Ishikawa (cell line): ENCODE data around the gene ARHGEF10L.

Source experiments
- CEBPB ChIP-seq: IDR thresholded peaks from 2 replicates; pipeline ENCODE4 v1.6.1; 2012
- CREB1 ChIP-seq: IDR thresholded peaks from 2 replicates; pipeline ENCODE4 v1.6.1; 2012; ENCODE audit warnings: low read depth
- EGR1 ChIP-seq: IDR thresholded peaks from 2 replicates; pipeline ENCODE4 v1.6.1; 2012
- EP300 ChIP-seq: IDR thresholded peaks from 2 replicates; pipeline ENCODE4 v1.6.1; 2012; ENCODE audit warnings: borderline replicate concordance
- FOXM1 ChIP-seq: IDR thresholded peaks from 2 replicates; pipeline ENCODE4 v1.6.1; 2012; ENCODE audit warnings: low read depth, borderline replicate concordance
- NFIC ChIP-seq: IDR thresholded peaks from 2 replicates; pipeline ENCODE4 v1.6.1; 2012
- RAD21 ChIP-seq: IDR thresholded peaks from 2 replicates; pipeline ENCODE4 v1.6.1; 2012; ENCODE audit warnings: low read depth
- TAF1 ChIP-seq: IDR thresholded peaks from 2 replicates; pipeline ENCODE4 v1.6.1; 2012; ENCODE audit warnings: low read depth, mild to moderate bottlenecking
- TCF12 ChIP-seq: IDR thresholded peaks from 2 replicates; pipeline ENCODE4 v1.6.1; 2012; ENCODE audit warnings: low read depth
- TEAD4 ChIP-seq: IDR thresholded peaks from 2 replicates; pipeline ENCODE4 v1.6.1; 2012
- YY1 ChIP-seq: IDR thresholded peaks from 2 replicates; pipeline ENCODE4 v1.6.1; 2012; ENCODE audit warnings: low read depth
- ZBTB7A ChIP-seq: IDR thresholded peaks from 2 replicates; pipeline ENCODE4 v1.6.1; 2012; ENCODE audit warnings: low read depth
- TF ChIP-seq, protein P1 (sequence below): IDR thresholded peaks from 2 replicates; pipeline ENCODE4 v1.6.1; 2012
- TF ChIP-seq, protein P2 (sequence below): IDR thresholded peaks from 2 replicates; pipeline ENCODE4 v1.6.1; 2012
- TF ChIP-seq, protein P3 (sequence below): IDR thresholded peaks from 2 replicates; pipeline ENCODE4 v1.6.1; 2012; ENCODE audit warnings: low read depth, mild to moderate bottlenecking

ARHGEF10L gene

DNA sequence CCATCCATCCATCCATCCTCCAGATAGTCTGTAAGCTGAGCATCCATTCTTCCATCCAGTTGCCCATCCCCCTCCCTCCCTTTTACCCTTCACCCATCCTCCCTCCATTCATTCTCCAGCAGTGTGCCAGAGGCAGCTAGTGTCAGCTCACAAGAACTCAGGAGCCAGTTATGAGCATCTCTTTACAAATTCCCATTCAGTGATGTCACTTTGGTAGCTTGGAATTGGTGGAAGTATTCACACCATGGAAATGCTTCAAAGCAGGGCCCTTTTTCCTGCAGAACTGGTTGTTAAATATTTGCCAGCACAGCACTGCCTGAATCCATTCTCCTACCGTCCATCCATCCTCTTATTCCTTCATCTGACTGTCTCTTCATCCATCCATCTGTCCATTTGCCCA is 72.5 kb downstream of the ARHGEF10L start:
- TF ChIP-seq, protein P1, sequence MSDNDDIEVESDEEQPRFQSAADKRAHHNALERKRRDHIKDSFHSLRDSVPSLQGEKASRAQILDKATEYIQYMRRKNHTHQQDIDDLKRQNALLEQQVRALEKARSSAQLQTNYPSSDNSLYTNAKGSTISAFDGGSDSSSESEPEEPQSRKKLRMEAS, result no peak
- TF ChIP-seq ZBTB7A (no peak), EP300 (no peak), TEAD4 (no peak), TCF12 (no peak), RAD21 (no peak), YY1 (no peak), CREB1 (no peak), EGR1 (no peak), NFIC (no peak), TAF1 (no peak), FOXM1 (no peak)
- TF ChIP-seq, protein P2, sequence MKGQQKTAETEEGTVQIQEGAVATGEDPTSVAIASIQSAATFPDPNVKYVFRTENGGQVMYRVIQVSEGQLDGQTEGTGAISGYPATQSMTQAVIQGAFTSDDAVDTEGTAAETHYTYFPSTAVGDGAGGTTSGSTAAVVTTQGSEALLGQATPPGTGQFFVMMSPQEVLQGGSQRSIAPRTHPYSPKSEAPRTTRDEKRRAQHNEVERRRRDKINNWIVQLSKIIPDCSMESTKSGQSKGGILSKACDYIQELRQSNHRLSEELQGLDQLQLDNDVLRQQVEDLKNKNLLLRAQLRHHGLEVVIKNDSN, result no peak
- TF ChIP-seq, protein P3, sequence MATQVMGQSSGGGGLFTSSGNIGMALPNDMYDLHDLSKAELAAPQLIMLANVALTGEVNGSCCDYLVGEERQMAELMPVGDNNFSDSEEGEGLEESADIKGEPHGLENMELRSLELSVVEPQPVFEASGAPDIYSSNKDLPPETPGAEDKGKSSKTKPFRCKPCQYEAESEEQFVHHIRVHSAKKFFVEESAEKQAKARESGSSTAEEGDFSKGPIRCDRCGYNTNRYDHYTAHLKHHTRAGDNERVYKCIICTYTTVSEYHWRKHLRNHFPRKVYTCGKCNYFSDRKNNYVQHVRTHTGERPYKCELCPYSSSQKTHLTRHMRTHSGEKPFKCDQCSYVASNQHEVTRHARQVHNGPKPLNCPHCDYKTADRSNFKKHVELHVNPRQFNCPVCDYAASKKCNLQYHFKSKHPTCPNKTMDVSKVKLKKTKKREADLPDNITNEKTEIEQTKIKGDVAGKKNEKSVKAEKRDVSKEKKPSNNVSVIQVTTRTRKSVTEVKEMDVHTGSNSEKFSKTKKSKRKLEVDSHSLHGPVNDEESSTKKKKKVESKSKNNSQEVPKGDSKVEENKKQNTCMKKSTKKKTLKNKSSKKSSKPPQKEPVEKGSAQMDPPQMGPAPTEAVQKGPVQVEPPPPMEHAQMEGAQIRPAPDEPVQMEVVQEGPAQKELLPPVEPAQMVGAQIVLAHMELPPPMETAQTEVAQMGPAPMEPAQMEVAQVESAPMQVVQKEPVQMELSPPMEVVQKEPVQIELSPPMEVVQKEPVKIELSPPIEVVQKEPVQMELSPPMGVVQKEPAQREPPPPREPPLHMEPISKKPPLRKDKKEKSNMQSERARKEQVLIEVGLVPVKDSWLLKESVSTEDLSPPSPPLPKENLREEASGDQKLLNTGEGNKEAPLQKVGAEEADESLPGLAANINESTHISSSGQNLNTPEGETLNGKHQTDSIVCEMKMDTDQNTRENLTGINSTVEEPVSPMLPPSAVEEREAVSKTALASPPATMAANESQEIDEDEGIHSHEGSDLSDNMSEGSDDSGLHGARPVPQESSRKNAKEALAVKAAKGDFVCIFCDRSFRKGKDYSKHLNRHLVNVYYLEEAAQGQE, result no peak

DNA sequence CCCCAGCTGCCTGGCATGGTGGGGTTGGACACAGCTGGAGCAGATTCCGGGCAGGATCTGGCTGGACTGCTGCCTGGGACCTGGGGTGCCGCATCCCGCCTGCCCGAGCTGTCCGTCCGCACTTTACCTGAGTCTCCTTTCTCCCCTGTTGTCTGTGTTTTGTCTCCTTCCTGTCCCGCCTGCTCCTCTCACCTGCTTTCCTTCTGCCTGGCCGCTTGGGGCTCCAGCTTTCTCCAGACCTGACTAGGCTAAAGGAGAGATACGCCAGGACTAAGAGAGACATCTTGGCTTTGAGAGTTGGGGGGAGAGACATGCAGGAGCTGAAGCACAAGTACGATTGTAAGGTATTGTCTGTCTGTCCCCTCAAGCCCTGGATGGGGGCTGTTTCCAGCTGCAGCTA is 73.3 kb downstream of the ARHGEF10L start:
- no peak for TF ChIP-seq EGR1
- no peak for TF ChIP-seq FOXM1
- TF ChIP-seq TEAD4, result no peak
- TF ChIP-seq EP300, result no peak
- no peak for TF ChIP-seq TCF12
- no peak for TF ChIP-seq RAD21

DNA sequence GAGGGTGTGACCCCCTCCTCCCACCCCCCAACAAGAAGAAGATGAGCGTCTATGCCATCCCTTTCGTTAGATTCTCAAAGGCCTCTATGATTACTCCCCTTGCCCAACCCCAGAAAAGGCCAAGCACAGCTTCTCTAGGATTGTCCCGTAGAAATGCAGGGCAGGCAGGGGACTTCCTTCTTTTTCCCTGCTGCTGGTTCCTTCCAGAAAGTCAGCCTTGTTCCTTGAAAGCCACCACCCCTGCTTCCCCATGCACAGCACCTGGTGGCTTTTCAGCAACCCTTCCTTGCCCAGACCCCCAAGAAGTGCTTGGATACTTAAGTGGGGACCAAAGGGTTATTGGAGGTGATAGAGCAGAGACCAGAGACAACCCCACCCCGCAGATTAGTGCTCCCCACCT is 75.1 kb downstream of the ARHGEF10L start:
- TF ChIP-seq TAF1 (no peak), EP300 (no peak), CREB1 (no peak), TCF12 (no peak), RAD21 (no peak), NFIC (no peak), FOXM1 (no peak), TEAD4 (no peak)
- TF ChIP-seq, protein P2, result no peak
- TF ChIP-seq, protein P3, result no peak
- TF ChIP-seq, protein P1, result no peak

DNA sequence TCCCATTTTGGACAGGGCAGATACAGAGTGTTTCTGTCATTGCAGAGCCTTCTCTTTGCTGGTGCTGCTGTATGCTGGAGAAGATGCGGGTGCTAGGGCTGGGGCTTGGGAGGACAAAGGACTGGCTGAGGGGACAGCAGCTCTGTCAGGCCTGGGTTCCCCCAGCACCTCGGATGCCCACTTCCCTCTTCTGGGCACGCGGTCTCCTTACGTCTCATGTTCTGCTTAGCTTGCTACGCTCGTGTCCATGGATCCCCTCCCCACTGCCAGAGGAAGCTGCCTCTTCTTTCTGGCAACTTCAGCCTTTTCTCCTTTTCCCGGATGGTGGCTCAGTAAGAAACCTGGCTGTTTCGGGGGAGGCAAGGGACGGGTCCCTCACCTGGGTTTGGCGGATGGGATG is 75.7 kb downstream of the ARHGEF10L start:
- no peak for TF ChIP-seq YY1
- TF ChIP-seq TAF1, result no peak
- TF ChIP-seq CEBPB, result no peak
- TF ChIP-seq EGR1, result no peak
- TF ChIP-seq EP300, result no peak
- TF ChIP-seq, protein P2, result no peak
- no peak for TF ChIP-seq TCF12
- TF ChIP-seq, protein P3, result no peak
- no peak for TF ChIP-seq RAD21

DNA sequence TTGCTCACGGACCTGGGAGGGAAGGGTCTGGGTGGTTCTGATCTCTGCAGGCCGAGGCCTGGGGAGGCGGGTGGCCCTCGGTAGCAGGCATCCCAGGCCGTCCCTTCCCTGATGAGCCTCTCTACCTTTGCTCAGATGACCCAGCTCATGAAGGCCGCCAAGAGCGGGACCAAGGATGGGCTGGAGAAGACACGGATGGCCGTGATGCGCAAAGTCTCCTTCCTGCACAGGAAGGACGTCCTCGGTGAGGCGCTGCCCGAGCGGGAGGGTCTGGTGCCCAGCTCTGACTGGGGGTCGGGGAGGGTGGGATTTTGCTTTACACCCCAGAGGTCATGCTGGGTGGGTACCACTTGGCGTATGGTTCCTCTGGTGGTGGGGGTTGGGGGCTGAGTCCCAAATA is 76.5 kb downstream of the ARHGEF10L start:
- TF ChIP-seq EGR1 (no peak), TAF1 (no peak), TCF12 (no peak), RAD21 (no peak), CREB1 (no peak), TEAD4 (no peak), NFIC (no peak), CEBPB (no peak), YY1 (no peak), FOXM1 (no peak), ZBTB7A (no peak), EP300 (no peak)
- TF ChIP-seq, protein P3, result no peak
- TF ChIP-seq, protein P1, result no peak
- TF ChIP-seq, protein P2, result no peak
